ENCODE measurements around the gene PRSS53.

DNA sequence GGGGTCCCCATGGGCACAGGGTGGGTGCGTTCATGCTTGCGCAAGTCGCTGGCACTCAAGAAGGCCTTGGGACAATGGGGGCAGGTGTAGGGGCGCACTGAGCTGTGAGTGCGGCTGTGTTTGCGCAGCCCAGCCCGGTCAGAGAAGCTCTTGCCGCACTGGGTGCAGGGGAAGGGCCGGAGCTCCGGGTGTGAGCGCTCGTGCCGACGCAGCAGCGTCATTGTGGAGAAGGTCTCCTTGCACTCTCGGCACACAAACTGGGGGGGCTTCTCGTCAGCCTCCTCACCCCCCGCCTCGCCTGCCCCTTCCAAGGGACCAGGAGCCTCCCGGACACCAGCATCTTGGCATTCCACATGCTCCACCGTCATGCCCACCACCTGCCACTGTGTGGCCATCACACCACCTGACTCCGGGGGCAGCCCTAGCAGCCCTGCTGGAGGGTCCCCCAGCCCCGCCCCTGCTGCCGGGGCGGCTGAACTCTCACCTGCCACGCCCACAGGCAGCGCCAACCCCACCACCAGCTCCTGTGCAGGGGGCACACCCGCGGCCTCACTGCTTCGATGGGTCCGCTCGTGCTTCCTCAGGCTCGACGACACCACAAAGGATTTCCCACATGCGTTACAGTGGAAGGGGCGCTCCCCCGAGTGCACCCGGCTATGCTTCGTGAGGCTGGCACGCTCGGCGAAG lies 27.5 kb downstream of the PRSS53 start:
- no peak for TF ChIP-seq CREB1 (CRISPR knock-in tag; IDR thresholded peaks at IDR 0.05; ENCODE audit: low read depth)
- TF ChIP-seq EZH2phosphoT487 (IDR thresholded peaks at IDR 0.05; ENCODE audit: unreplicated experiment), result no peak
- TF ChIP-seq, protein P1, sequence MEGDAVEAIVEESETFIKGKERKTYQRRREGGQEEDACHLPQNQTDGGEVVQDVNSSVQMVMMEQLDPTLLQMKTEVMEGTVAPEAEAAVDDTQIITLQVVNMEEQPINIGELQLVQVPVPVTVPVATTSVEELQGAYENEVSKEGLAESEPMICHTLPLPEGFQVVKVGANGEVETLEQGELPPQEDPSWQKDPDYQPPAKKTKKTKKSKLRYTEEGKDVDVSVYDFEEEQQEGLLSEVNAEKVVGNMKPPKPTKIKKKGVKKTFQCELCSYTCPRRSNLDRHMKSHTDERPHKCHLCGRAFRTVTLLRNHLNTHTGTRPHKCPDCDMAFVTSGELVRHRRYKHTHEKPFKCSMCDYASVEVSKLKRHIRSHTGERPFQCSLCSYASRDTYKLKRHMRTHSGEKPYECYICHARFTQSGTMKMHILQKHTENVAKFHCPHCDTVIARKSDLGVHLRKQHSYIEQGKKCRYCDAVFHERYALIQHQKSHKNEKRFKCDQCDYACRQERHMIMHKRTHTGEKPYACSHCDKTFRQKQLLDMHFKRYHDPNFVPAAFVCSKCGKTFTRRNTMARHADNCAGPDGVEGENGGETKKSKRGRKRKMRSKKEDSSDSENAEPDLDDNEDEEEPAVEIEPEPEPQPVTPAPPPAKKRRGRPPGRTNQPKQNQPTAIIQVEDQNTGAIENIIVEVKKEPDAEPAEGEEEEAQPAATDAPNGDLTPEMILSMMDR (conservative IDR thresholded peaks at IDR 0.05; ENCODE audit: low read depth in 2 of 2), result no peak
- no peak for TF ChIP-seq STAT1 (IDR thresholded peaks at IDR 0.05; ENCODE audit: unreplicated experiment)
- no peak for TF ChIP-seq EZH2 (IDR thresholded peaks at IDR 0.05; ENCODE audit: low read depth, unreplicated experiment)
